SHP77 treated with DMSO at 0.1 percent for 48 hours (cell line): ENCODE measurements around the gene PPM1G.

Source experiments
- DNase-seq: peaks from one replicate; lab custom pipeline; 2025; lab: John Stamatoyannopoulos, UW

The PPM1G gene

DNA sequence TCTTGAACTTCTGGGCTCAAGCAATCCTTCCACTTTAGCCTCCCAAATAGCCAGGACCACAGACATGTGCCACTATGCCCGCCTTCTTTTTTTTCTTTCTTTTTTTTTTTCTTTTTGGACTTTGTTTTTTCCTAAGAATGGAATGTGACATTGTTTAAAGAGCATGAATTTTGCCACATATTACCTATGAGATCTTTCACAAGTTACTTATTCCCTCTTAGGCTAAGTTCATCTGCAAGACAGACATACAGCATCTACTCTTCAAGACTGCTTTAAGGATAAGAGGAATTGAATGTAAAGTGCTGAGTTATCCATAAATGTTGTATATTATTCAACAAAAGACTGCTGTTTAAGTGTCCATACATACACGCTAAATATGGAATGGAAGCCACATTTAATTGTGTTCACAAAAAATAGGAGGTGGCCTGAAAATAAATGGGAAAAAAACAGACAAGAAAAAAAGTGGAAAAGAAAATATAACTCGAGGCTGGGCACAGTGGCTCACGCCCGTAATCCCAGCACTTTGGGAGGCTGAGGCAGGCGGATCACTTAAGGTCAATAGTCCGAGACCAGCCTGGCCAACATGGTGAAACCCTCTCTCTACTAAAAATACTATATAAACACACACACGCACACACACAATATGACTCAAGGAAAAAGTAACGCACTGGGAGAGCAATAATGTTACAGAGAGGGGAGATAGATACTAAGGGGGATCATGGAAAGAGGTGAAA lies 3.2 kb upstream of the PPM1G start:
- no peak for DNase-seq

DNA sequence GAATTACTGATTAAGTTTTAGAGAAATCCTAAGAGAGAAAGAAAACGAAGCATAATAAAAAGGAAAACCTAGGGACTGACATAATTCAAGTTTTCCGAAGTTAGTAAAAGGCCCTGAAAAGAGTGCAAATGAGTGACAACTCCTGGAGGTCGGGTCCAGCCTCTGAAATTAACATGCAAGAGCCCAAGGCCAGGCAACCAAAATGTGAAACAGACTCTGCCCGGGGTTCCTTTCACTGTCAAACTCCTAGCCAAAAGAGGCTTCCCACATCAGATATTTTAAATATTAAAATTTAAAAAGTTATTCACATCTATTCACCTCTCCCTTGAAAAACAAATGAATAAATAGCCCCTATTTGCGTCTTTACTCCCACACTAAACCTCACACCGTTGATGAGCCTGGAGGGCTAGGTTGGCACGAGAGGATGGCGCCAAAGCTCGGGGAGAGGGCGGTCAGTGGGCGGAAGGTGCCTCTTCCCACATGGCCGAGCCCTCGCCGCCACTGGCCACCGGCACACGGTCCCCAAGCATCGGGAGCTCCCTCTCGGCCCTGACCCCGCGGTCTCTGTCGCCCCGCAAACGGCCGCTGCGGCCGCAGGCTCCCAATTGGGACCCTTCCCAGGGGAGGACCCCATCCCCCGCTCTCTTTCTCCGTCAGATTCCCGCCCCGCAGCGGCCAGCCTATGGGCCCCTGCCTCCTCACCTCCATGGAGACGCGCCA lies 630 bp downstream of the PPM1G start:
- no peak for DNase-seq

DNA sequence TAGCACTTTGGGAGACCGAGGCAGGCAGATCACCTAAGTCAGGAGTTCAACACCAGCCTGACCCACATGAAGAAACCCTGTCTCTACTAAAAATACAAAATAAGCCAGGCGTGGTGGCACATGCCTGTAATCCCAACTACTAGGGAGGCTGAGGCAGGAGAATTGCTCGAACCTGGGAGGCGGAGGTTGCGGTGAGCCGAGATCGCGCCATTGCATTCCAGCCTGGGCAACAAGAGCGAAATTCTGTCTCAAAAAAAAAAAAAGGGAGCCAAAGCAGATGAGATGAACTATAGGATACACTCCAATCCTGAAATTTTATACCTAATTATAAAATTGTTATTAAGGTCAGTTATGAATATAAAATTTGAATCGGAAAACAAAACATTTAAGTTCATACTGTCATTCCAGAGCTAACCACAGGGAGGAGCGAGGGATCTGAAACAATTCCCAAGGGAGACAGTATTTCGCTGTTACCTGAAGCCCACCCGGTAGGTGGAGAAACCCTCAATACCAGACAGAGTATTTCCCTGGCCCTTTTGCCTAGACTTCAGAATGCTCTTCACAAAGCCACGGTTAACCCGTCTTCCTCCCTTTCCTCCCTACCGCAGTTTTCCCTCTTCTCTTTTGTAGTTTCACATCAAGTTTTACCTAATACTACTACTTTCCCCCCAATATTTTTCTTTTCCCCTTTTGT lies 1.4 kb downstream of the PPM1G start:
- DNase-seq: peak; percentile 22

DNA sequence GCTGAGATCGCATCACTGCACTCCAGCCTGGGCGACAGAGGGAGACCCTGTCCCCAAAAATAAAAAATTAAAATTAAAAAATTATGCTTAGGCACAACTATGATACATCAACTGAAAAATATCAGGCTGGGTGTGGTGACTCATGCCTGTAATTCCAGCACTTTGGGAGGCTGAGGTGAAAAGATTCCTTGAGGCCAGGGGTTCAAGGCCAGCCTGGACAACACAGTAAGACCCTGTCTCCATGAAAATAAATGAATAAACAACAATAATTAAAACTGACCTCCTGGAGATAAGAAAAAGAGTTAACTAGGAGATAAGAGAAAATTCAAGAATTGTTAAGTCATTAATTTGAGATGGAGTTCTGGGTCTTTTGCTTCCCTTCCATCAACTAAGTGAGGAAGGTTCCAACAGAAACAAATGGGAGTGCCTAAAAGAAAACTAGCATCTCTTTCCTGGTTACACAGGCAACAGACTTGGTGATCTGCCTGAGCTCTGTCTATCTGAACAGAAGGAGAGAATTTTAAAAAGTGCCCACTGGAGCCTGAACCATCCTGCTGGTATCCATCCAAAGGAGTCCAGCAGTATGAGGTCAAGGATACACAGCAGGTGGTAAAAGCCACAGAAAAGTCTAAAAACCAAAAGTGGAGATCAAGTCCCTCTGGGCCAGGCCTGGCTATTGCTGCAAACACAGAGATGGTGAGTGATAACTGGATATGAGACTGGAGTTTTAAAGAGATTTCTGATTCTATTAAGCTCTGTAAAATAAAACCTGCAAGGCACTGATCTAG lies 8.8 kb downstream of the PPM1G start:
- no peak for DNase-seq

DNA sequence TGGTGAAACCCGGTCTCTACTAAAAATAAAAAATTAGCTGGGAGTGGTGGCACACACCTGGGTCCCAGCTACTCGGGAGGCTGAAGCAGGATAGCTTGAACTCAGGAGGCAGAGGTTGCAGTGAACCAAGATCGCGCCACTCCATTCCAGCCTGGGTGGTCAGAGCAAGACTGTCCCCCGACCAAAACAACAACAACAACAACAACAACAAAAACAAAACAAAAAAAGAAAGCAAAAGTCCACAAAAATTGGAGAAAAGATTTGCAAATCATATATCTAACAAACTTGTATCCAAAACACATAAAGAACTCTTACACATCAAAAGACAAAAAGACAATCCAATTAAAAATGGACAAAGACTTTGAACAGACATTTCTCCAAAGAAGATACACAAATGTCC lies 10.4 kb downstream of the PPM1G start:
- DNase-seq: no peak

DNA sequence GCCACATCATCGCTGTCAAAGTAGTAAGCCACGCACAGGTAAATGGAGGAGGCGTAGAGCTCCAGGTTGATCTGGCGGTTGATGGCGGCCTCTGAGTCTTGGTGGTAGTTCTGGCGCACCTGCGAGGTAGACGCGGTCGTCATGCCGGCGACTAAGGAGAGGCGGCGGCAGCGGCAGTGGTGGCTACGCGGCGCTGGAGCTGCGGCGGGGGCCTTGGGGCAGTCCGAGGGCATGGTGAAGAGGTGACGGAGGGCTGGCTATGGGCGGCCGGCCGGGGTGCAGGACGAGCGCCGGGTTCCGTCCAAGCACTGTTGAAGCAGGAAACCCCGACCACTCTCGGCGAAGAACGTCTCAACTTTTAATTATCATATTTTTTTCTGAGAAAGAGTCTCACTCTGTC lies 16.2 kb downstream of the PPM1G start:
- no peak for DNase-seq

DNA sequence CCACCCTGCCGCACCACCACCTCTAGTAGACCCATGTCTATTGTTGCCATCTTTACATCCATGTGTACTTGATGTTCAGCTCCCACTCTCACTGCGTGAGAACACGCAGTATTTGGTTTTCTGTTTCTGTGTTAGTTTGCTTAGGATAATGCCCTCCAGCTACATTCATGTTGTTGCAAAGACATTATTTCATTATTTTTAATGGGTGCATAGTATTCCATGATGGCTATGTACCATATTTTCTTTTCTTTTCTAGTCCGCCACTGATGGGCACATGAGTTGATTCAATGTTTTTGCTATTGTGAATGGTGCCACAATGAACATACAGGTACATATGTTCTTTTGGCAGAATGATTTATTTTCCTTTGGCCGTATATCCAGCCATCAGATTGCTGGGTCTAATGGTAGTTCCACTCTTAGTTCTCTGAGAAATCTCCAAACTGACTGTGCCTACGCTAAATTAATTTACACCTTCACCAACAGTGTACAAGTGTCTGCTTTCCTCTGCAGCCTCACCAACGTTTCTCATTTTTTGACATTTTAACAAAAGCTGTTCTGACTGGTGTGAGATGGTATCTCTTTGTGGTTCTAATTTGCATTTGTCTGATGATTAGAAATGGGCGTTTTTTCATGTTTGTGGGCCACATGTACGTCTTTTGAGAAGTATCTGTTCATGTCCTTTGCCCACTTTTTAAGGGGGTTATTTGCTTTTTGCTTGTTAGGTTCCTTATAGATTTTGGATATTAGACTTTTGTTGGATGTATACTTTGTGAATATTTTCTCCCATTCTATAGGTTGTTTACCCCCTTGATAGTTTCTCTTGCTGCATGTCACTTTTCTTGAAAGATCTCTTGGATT lies 18.3 kb downstream of the PPM1G start:
- DNase-seq: no peak

DNA sequence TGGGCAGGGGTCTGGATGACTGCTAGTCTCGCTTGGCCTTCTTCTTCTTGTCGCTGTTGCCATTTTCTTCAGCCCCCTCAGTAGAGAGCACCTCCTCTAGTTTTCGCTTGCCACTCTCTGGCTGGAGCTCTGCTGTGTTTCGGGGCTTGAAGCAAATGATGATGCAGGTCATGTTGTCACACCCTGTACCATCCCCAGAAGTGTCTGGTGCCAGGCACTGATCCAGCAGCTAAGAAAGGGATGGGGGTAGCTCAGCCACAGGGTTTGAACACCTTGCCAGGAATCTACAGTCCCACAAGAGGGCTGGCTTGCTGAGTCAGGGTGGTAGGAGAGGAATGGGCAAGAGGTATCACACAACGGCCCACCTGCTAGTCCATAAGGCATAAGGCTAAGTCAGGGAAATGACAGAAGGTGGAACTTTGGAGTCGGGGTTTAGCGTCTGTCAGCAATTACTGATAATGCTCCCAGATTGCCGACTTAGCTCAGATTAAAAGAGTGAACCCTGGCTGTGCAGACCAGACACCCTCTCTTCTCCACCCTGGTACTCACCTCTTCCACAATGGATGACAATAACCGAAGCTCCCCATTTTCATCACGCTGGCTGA lies 27.7 kb downstream of the PPM1G start:
- DNase-seq: no peak

DNA sequence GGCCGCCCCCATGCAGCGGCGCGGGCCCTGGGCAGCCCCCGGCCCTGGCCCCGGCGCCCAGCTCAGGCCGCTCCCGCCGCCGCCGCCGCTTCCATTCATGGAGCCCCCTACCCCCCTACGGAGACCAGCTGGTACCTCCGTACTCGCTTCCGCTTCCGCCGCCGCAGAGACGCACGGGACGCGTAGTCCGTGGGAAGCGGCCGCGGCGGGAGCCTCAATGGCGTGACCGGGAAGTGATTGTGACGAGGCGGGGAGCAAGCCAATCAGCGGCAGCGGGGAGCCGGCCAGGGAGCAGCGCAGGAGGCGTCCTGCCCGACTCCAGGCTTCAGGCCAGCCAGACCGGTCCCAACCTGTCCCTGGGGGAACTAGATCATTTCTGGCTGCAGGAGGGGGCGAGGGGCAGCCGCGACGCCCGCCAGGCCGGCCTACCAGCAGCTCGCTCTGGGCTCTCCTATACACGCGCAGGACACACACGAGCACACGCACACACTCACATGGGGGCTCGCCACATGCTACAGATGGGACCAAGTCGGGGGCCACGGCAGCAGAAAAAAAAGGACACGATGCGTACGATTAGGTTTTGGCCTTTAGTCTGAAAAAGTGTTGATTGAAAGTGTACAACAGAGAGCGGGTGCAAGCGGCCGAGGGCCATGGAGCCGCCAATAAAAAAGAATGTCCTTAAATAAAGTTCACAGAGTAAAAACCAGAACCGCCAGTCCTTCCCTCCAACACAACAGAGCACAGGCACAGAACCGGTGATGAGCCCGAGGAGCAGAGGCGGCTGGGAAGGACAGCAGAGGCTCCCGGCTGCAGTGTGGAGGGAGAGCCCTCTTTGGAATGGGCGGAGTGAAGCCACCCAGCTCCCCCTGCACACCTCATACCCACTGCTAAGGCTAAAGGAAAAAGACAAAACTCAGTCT lies 28.5 kb downstream of the PPM1G start, which contains the start of gene ZNF513:
ZNF513 (minus strand) TSS at position 109 of the 920 bp plus-strand sequence. CDS start 208 bp downstream, outside the sequence.
- peak; percentile 89 for DNase-seq

DNA sequence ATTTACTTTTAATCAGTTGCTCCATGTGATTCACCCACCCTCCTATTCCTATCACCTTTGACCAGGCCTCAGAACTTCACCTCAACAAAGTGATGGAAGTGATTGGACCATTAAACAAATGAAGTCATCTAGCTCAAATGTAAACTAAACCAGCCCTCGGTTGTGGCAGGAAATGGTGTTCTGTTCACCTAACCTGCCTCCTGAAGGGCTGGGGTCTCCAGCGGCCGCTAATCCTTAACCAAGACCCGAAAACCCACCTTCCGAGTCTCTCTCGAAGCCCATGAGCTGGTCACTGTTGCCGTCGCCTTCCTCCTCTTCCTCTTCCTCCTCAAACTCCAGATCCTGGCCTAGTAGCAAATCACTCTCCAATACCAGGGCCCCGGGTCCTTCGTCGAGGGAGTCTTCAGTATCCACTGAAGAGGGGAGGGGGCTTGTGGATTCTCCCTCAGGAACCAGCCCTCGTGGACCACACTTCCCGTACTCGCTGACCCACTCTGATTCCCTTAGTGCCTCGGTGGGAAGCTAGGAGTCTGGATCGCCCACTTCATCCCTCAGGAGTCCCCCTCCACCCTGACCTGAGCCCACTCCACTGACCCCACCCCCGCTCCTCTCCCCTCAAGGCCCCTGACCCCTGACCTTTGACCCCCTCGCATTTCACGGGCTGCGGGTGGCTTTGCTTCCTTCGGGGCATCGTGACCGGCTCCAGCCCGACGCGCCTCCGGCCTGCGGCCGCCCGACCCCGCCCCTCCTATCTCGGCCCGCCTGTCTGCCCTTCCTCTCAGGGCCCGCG lies 29.4 kb downstream of the PPM1G start:
- no peak for DNase-seq

DNA sequence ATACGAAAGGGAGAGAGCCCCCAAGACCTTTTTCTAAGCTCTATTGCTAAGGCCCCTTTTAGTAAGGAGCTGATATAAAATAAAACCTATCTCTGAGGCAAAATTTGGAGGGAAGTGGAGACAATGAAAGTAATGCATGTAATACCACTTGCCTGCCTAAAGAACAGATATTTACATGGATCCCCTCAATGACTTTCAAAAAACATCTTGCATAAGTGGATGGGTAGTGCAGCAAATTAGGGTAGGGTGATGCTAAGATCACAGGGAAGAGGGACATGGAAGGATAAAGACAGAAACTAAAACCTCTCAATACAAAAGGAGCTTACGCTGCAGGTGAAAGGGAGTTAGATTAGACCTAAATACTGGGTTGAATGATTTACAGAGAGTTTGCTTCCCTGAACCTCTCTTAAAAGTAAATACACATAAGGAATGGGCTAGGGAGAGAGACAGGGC lies 30.0 kb downstream of the PPM1G start:
- no peak for DNase-seq

DNA sequence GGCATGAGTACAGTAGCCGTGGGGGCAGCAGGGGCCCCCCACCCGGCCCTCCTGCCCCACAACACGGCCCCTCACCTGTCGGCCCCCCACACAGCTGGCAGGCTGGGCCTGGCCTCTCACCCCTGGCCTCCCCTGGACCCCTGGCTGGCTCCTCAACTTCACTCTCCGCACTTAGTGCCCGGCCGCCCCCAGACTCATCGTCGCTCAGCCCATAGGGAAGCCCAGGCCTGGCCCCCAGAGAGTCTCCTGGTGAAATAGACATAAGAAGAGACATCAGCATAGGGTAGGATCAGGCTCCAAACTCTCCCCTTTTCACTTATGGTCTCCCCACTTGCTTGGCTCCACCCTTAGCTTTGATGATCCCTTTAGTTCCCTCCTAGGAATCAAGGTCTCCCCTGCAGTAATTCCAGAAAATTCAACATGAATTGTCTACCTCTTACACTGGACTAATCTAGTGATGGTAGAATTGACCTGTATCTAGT lies 30.5 kb downstream of the PPM1G start:
- no peak for DNase-seq

DNA sequence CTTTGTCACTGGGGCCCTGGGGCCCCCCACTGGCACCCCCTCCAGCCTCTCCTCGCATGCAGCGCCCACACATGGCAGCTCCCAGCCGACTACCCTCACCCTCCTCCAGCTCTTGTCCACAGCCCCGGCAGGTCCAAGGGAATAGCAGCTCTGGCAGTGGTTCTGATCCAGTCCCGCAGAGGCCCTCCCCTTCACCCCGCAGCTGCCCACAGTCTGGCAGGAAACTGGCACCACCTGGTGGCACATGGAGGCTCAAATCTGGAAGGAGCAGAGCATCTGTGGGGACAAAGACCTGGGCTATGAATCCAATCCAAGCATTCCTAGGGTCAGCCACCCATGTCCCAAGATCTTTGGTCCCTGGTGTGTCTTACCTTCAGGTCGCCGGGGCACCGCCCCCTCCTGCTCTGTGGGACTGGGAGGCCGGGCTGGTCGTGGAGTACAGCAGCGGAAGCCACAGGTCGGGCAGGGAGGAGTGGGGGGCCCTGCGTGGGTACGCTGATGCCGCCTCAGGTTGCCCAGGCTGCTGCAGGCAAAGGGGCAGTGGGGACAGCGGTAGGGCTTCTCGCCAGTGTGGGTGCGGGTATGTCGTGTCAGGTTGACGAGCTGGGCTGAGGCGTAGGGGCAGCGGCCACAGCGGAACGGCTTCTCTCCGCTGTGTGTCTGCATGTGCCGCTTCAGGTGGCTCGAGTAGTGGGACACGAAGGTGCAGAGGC lies 31.1 kb downstream of the PPM1G start:
- no peak for DNase-seq

DNA sequence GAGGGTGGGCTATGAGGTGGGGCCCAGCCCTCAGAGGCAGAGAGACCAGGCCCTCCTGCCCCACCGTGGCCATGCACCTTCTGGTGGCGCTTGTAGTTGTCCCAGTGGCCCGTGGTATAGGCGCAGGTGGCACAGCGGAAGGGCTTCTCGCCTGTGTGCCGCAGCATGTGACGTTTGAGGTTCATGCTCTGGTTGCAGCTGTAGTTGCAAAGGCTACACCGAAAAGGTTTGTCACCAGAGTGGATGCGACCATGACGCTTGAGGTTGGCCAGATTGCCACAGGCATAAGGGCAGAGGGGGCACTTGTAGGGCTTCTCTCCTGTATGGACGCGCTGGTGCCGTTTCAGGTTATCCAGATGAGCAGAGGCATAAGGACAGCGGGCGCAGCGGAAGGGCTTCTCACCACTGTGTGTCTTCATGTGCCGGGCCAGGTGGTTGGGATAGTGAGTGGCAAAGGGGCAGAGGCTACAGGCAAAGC lies 31.7 kb downstream of the PPM1G start:
- DNase-seq: no peak

DNA sequence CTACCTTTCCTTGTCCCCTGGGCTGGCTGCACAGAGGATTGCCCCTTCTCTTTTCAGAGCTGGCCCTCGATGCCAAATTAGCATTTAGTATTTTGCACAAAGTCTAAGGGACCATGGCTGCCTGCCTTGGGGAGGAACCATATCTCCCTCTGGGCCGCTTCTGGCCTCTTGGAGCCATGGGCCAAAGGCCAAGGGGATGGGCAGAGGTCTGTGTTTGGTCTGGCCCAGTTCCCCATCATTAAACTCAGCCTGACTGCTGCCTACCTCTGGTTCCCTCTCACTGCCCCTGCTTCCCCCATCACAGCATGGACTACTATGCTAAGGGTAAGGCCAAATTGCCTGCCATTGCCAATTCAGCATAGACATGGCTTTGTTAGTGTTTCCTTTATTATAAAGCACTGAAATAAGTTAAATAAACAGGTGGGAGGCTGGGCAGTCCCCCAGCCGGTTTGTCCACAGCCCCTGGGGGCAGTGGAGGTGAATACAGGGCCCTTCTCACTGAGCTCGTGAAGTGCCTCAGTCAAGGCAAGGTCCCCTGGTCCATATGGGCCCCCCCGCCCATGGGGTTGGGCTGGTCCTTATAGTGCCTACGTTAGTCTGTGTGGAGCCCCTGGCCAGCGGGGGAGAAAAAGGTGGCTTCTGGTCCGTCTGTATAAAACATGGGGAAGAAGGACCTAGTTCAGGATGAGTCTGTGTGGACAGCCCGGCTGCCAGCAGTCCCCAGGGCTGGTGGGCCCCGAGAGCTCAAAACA lies 32.3 kb downstream of the PPM1G start:
- no peak for DNase-seq

DNA sequence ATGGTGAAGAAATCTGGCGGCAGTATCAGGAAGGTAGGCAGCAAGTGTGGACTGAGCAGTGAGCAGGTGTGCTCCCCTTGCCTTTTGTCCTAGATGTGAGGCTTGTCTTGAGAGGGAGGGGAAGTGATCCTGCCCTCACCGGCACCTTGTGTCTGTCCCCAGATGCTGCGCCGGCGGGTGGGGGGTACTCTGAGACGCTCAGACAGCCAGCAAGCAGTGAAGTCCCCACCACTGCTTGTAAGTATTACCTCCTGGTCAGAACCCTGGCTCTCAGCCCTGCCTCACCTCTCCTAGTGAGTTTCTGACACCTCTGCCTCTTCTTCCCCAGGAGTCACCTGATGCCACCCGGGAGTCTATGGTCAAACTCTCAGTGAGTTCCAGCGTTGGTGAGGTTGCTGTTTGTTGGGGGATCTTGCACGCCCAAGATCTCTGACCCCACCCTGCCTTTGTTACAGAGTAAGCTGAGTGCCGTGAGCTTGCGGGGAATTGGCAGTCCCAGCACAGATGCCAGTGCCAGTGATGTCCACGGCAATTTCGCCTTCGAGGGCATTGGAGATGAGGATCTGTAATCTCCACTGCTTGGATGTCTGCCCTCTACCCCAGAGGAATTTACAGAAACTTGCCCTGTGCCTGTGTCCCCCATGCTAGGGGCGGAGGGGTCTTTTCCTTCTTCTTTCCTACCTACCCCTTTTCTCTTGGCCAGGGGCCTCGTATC lies 33.1 kb downstream of the PPM1G start:
- no peak for DNase-seq
